Lower leg skin (tissue), 4 donors: ENCODE measurements around the gene MGRN1. TPM values are rescaled to one million over a fixed set of nuclear protein-coding genes. Genes with fewer than 3 reads are reported as not detected.

Source experiments
- DNase-seq, 2 donors: peaks; one replicate each; pipeline ENCODE4 v3.0.0-alpha.2; 2019; ENCODE audit warnings: low spot score in 2 of 2
- H3K4me3 ChIP-seq: fragments of 200-600 bp; sonication (generic); 2 replicates; pipeline ENCODE4 v1.5.1; 2017; ENCODE audit warnings: mild to moderate bottlenecking, low read depth; ENCODE audit not compliant: poor library complexity, severe bottlenecking
- CTCF ChIP-seq, 3 donors: fragments of 450-650 bp; IDR thresholded peaks; one replicate each; pipeline ENCODE4 v1.5.1; 2016; ENCODE audit warnings: antibody characterized with exemption in 3 of 3, mild to moderate bottlenecking in 3 of 3, moderate library complexity in 2 of 3
- POLR2A ChIP-seq, 2 donors: fragments of 450-650 bp; IDR thresholded peaks; one replicate each; pipeline ENCODE4 v1.6.1; 2016 to 2017; ENCODE audit warnings: antibody characterized with exemption in 2 of 2, mild to moderate bottlenecking in 1 of 2, moderate library complexity in 1 of 2
- WGBS, 2 donors: methylation state at CpG; one replicate each; pipeline ENCODE4 v1.1.5; 2018; 5-methylcytosine and 5-hydroxymethylcytosine counted together
- intact Hi-C: fragments of 100-400 bp; cut with DNase I; formaldehyde crosslinking; loops from one replicate; pipeline ENCODE4 v1.15.0; 2023; ENCODE audit warnings: low total_unique reads
- total RNA-seq, 4 donors: library from RNA; depleted of rRNA; stranded (reverse); fragments of >200 nt; gene quantifications; one replicate each; pipeline ENCODE4 v1.1.0, GENCODE V29; 2016

The MGRN1 gene
- total RNA-seq, 4 donors from 2014 or later = 35.3 to 53.4 (median 40.1) TPM

DNA sequence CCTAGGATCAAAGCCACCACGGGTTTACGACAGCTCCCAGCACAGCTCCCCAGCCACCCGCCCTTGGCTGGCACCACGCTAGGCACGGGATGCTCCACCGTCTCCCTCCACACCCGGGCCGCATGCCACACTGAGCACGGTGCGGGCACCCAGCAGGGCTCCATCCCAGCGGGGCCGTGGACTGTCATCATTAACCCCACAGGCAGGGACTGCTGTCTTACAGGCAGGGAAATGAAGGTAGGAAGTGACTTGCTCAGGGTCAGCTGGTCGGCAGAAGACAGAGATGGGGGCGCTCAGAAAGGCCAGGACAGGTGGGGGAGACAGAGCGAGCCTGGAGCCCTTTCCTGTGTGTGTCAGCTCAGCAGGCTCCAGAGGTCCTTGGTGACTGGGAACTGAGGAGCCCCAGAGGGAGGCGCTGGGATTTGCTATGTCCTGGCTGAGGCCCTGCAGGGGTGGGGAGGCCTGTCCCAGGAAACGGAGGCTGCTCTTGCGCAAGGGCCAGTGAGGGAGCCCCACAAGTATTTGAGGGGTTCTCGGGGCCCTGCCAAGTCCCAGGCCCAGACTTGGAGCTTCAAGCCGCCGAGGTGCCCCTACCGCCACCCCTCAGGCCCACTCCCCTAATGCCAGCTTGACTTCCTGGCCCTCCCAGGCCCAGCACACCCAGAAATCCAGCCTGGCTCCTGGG, 13.1 kb upstream of the MGRN1 start:
- DNase-seq = no peak
- no peak overlapping the region for H3K4me3 ChIP-seq
- no peak for TF ChIP-seq POLR2A (IDR thresholded peaks at IDR 0.05)
- TF ChIP-seq CTCF (IDR thresholded peaks at IDR 0.05) = no peak
- intact Hi-C loops = loop anchor here (2.0 kb wide), 1 partner anchor 49 kb away; no protein-coding TSS in a partner anchor
- 75 to 83% methylated on average over 17 to 20 of the region's 22 CpGs for WGBS, 2 donors

DNA sequence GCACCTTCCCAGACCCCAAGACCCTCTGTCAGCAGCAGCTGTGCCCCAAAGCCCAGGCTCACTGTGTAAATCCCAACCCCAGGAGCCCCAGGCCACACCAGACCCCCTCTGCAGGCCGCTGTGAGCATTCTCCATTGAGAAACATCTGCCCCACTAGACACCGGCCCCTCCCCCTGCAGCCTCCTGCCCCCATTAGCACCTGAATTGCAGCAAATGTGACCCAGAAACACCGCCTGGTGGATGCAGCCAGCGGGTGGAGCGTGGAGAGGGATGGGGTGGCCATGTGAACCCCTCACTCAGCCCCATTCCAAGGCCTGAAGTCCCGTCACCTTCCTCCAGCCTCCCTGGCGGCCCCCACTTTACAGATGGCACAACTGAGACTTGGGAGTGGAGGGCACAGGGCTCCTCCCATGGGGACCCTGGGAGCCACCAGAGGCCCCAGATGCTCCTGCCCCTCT, 12.1 kb upstream of the MGRN1 start:
- 90 to 92% methylated on average over 5 to 7 of the region's 7 CpGs for WGBS, 2 donors
- no peak overlapping the region for H3K4me3 ChIP-seq
- intact Hi-C loops = no loop called here
- no peak for DNase-seq
- no peak for TF ChIP-seq CTCF (IDR thresholded peaks at IDR 0.05)
- no peak for TF ChIP-seq POLR2A (IDR thresholded peaks at IDR 0.05)

DNA sequence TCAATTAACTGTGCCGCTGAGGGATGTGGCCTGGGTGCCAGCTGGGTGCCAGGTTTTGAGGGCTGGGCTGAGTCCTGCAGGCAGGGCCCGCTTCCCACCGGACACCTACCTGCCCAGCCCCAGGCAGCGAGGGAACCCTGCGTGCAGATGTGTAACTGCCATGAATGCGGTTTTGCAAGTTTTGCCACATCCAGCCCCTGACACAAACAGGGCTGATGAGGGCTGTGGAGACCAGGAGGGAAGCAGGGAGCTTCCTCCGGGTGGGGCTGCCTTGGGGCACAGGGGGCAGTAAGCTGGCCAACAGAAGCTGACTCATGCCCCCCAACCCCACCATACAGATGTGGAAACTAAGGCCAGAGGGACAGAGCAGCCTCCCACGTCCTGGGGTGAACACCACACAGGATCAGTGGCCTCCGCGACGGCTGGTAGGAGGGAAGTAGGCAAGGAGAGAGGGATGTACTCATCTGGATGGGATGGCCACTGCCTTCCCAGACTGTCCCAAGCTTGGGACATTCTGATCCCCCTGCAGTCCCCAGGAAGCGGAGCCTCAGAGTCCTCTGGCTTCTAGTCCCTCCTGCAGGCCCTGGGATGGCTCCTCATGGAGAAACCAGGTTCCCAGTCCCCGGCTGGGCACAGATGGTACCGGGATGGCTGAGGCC, 11.5 kb upstream of the MGRN1 start:
- H3K4me3 ChIP-seq = peak overlapping the region; percentile 67
- DNase-seq = no peak
- intact Hi-C loops = no loop called here
- 32 to 42% methylated on average over 9 to 10 of the region's 14 CpGs for WGBS, 2 donors
- TF ChIP-seq POLR2A (IDR thresholded peaks at IDR 0.05) = no peak

DNA sequence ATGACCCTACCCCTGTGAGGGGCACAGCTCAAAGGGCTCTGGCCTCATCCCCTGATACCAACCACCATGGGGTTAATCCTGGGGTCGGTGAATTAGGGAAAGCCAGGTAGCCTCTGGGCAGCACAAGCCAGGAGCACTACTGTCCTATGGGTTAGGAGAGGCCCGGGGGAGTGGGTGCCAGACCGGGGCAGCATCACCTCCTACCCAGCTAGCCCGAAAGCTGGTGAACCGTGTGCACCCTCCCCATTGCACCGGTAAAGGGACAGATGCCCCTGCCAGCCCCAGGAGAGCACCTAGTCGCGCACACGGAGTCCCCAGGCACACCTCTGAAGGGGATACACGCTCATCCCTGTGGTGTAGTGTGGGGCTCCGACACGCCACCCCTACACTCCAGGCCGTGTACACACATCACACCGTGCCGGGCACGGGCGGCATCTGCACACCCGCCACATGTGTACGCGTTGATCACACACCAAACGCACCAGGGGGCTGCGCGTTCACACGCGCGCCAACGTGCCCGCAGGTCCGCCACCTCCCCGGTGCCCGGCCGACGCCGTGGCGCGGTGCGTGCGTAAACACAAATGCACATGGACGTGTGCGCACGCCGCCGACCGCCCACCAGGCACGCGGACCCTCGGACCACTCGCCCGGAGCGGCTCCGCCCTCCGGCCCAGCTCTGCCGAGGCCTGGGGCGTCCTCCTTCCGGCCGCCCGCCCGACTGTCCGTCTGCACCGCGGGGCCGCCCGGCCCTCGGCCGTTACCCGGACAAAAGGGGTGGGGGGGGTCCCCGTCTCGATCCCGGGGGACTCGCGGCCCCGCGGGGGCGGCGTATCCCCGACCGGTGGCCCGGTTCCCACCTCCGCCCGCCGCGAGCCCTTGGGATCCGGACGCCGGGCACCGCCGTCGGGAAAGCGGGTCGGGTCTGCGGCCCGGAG, 10.7 kb upstream of the MGRN1 start:
- peak overlapping the region; percentile 67 for H3K4me3 ChIP-seq
- no peak for TF ChIP-seq POLR2A (IDR thresholded peaks at IDR 0.05)
- TF ChIP-seq CTCF (IDR thresholded peaks at IDR 0.05) = no peak
- 0 to 2% methylated on average over 6 to 52 of the region's 92 CpGs for WGBS, 2 donors
- intact Hi-C loops = no loop called here
- DNase-seq = no peak

GRCh38 chr16:4614571-4615383, 9.8 kb upstream of the MGRN1 start, which contains the start of gene UBALD1:
Gene UBALD1, minus strand, starts transcription at chr16:4614888. Its CDS starts 91 bp downstream, at chr16:4614797.
- intact Hi-C loops = no loop called here
- peak within 1 kb of the TSS; percentile 67 for H3K4me3 ChIP-seq
- TF ChIP-seq CTCF (IDR thresholded peaks at IDR 0.05) (no peak), POLR2A (IDR thresholded peaks at IDR 0.05) (no peak)
- peak; percentile 81 to 96 for DNase-seq
- WGBS, 2 donors = 12 to 43% methylated on average over 7 to 51 of the region's 100 CpGs
